ENCODE results near the gene ATP11B. TPM values are rescaled to one million over a fixed set of nuclear protein-coding genes. Genes with fewer than 3 reads are reported as not detected.

ATP11B gene
- total and polyA plus RNA-seq, 9 of the 15 experiments (the other 6 are each of a cell fraction or from before 2014, with no cell fraction given), result 11.9 to 68.7 (median 41.8) TPM

- TF ChIP-seq ZBTB40 (IDR thresholded peaks at IDR 0.05) (peak; percentile 80), ZBTB40 (CRISPR knock-in tag; IDR thresholded peaks at IDR 0.05) (no peak), DMBX1 (CRISPR knock-in tag; IDR thresholded peaks at IDR 0.05; ENCODE audit: borderline replicate concordance) (0 out of 2 replicates have a peak, but pooled peaks have one; percentile 22), MAZ (CRISPR knock-in tag; conservative IDR thresholded peaks at IDR 0.05 in 1 of 2, IDR thresholded peaks at IDR 0.05 in 1 of 2) (peak; percentile 39 to 88; a peak in 2 of 4 replicates), NRF1 (conservative IDR thresholded peaks at IDR 0.05 in 1 of 2, IDR thresholded peaks at IDR 0.05 in 1 of 2) (peak in 1 of 2 experiments; percentile 14; a peak in 2 of 4 replicates), MTA1 (IDR thresholded peaks at IDR 0.05; ENCODE audit: borderline replicate concordance) (peak; percentile 67; the same call in 1 of the 2 replicates), EGR1 (conservative IDR thresholded peaks at IDR 0.05) (peak; percentile 6; the same call in 1 of the 2 replicates), CBFA2T2 (conservative IDR thresholded peaks at IDR 0.05) (no peak), POLR2H (tag; IDR thresholded peaks at IDR 0.05; ENCODE audit: low read depth) (peak; percentile 73), CXXC5 (CRISPR knock-in tag; IDR thresholded peaks at IDR 0.05) (peak; percentile 74), MBD2 (IDR thresholded peaks at IDR 0.05; ENCODE audit: borderline replicate concordance, low read depth) (peak; percentile 77), HLTF (IDR thresholded peaks at IDR 0.05) (peak; percentile 77; the same call in 1 of the 2 replicates), GABPA (tag; conservative IDR thresholded peaks at IDR 0.05; ENCODE audit: low read depth) (peak; percentile 94)
- TF ChIP-seq, protein P1, sequence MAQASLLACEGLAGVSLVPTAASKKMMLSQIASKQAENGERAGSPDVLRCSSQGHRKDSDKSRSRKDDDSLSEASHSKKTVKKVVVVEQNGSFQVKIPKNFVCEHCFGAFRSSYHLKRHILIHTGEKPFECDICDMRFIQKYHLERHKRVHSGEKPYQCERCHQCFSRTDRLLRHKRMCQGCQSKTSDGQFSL (CRISPR knock-in tag; IDR thresholded peaks at IDR 0.05), result no peak
- TF ChIP-seq, protein P1 (tag; IDR thresholded peaks at IDR 0.05), result peak in 1 of 2 experiments; percentile 45; a peak in 1 of 4 replicates
- TF ChIP-seq, protein P2, sequence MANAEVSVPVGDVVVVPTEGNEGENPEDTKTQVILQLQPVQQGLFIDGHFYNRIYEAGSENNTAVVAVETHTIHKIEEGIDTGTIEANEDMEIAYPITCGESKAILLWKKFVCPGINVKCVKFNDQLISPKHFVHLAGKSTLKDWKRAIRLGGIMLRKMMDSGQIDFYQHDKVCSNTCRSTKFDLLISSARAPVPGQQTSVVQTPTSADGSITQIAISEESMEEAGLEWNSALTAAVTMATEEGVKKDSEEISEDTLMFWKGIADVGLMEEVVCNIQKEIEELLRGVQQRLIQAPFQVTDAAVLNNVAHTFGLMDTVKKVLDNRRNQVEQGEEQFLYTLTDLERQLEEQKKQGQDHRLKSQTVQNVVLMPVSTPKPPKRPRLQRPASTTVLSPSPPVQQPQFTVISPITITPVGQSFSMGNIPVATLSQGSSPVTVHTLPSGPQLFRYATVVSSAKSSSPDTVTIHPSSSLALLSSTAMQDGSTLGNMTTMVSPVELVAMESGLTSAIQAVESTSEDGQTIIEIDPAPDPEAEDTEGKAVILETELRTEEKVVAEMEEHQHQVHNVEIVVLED (CRISPR knock-in tag; IDR thresholded peaks at IDR 0.05), result peak; percentile 32; the same call in 1 of the 2 replicates
Measured at GRCh38 chr3:182792901-182793662, at the start of gene ATP11B (continued).
